Activated CD4-positive, CD25-positive, alpha-beta regulatory T cell treated with anti-CD3 and anti-CD28 coated beads, Interleukin-2, amount 50 U/mL, for 16 hours (primary cell): Measurements from ENCODE around the gene KCNQ2.

Experiments
- DNase-seq: peaks from one replicate; pipeline ENCODE4 v3.0.0-alpha.2; 2020; ENCODE audit warnings: low read depth, low spot score

Gene KCNQ2

DNA sequence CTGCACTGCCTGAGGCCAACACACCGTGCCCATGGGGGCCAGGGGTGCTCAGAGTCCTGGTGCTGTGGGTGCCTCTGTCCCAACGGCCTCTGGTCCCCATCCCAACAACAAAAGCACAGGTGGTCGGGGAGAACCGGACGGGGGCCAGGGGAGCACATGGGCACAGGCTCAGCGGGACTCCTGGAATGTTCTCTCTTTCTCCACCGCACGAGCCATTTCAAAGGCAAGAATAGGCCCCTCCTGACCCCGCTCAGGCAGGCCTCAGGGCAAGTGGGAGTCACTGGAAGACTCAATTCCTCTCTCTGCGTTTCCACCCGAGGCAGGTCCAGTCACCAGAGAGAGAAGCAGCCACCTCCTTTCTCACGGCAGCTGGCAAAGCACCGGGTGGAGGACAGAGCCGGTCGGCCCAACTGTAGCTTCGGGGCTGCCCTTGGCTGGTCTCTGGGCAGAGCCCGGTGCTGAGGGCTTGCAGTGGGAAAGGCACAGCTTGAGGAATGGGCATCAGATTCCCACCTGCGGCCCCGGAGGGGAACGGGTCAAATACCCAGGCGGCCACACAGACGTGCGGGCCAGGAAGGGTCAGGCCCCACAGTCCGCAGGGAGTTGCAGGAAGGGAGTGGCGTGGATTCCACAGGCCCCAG lies 55.2 kb downstream of the KCNQ2 start:
- DNase-seq = no peak

DNA sequence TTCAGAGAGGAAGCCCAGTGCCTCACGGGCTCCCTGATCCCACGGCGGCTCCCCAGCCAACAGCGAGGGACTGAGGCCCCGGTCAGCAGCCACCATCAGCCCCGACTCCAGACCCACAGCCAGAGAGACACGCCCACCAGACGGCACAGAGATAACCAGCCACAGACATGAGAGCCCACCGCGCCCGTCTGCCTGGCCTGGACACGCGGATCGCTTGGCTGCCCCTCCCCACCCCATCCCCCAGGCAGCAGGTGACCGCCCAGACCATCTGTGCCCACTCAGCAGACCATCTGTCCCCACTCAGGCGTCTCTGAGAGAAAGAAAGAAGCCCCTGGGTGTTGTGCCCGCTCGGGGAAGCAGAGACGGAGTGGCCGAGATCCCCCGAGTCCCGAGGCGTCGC lies 55.8 kb downstream of the KCNQ2 start:
- no peak for DNase-seq

DNA sequence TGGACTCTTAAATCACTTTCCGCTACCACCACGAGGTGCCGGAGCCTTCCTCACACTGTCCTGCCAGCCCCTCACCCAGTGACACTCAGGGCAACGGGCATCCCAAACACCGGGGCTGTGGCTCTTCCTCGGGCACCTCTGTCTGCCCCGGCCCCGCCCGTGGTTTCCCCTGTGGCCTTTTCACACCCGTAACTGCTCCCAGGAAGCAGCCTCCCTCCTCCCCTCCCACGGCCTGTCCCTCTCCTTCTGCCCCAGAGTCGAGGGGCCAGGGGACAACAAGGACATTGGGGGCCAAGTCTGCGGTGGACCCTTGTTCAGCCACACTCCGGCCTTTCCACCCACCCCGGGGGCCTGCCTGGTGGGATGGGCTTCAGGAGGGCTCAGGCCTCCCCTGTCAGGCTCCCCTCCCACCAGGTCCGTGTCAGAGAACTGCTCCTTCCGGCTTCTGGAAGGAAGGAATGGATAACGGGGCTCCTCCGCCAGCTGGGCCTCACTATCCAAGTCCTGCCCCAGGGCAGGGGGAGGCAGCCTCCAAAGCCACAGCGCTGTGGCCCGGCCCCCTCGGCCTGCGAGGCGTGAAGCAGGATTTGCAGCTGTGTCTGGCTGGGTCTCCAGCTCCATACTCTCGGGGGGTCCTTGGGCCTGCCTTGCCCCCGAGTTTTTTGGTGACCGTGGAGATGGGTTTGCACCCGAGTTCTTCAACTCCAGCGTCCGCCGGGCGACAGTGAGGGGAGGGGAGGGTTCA lies 56.6 kb downstream of the KCNQ2 start:
- DNase-seq = no peak

DNA sequence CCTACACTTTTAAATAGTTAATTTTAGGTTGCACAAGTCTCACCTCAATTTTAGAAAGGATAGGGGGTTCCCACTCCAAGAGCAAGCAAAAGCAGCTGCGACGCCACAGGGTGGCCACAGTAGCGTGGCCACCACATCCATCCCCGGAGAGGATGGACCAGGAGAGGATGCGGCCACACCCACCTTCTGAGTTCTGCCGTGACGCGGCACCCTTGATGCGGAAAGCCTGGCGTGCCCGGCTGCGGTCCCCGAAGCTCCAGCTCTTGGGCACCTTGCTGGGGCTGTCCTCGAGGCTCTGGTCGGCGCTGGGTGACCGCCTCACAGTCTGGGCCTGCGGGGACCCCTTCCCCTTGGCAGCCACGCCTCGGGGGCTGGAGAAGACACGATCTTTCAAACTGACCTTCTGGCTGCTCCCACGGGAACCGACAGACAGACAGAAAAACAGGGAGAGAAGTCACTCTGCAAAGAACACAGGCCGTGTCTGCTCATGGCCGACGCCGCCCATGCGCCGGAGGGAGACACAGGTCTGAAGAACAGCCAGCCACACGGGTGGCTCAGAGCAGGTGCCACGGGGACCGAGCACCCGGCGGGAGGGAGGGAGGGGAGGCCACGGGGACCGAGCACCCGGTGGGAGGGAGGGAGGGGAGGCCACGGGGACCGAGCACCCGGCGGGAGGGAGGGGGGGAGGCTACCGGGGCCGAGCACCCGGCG lies 57.6 kb downstream of the KCNQ2 start:
- no peak for DNase-seq

DNA sequence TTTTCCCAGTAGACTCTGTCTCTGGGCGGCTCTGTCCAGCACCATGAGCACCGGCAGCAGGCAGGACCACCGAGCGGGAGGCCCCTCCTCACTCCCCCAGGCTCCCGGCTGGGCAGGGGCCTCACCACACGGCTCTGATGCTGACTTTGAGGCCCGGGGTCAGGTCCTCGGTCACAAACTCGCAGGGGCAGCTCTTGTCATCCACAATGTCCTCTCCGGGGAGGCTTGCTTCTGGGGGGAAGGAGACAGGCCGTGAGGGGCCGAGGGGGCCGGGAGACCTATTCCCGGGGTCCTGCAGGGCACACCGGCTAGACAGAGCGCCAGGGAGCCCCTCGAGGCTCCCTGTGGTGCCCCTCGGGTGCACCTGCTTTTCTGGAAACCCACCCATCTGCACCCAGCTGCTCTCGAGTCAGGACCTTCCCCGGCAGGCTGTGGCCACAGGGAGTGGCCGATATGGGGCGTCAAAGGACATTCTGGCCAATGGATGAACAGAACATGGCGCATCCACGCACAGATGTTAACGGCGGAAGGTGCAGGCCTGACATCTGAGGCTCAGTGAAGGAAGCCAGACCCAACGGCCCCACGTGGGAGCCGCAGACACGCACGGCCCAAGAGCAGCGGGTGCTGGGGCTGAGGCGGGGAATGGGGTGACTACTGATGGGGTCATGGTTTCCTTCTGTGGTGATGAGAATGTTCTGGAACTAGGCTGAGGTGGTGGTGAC lies 58.3 kb downstream of the KCNQ2 start:
- no peak for DNase-seq

DNA sequence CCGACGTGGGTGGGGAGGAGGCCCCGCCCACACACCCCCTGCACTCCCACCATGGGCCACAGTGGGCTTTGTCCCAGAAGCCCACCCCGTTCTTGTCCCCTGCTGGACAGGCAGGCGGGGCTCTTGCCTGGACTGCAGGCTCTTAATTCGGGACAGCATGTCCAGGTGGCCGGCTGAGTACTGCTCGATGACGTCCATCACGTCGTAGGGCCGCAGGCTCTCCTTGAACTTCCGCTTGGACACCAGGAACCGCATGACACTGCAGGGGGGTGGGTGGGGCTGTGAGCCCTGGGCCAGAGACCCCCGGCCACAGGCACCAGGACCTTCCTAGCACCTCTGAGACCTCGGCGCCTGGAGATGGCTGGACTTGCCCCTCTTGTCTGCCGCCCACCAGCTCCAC lies 59.1 kb downstream of the KCNQ2 start:
- no peak for DNase-seq

DNA sequence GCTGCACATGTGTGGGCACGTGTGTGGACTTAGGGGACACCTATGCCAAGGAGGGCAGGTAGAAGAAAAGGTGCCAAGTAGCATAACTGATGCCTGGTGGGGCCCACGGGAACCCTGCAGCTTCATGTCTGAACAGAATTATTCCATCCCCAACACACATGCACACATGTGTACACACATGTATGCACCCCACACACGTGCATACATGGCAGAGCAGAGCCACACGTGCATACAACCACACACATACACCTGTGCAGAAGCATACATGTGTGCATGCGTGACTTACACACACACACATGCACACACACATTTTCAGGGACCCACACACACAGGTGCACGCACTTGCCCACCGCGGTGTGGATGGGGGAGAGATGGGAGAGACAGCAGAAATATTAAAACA lies 59.6 kb downstream of the KCNQ2 start:
- DNase-seq = no peak

DNA sequence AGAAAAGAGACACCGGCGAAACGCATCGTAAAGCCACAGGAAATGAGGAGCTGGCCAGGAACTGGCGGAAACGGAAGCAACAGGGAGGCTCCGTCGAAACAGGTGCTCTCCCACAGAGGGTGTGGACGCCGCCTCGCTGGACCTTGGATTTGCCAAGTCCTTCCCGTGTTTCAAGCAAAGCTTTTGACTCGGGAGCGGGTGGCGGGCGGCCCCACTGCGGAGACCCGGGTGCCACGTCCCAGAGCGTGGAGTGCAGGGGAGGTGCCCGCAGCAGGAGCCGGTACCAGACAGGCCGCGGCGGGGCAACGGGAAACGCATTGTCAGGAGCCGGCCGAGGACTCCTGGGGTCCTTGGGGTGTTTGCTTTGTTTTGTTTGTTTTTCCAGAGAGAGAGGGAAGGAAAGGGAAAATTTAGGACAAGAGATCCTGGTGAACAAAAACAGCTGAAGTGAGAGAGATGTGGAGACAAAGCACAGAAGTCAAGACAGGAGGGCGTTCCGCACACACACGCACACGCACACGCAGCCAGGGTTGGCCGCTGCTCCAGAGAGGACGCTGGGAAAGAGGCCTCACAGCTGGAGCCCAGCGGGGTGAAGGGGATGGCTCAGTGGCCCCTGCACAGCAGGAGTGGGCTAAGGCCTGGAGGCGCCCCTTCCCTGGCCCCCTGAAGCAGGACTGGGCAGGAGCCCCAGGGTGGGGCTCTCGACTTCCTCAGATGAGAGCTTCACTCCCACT lies 60.4 kb downstream of the KCNQ2 start:
- DNase-seq = no peak

DNA sequence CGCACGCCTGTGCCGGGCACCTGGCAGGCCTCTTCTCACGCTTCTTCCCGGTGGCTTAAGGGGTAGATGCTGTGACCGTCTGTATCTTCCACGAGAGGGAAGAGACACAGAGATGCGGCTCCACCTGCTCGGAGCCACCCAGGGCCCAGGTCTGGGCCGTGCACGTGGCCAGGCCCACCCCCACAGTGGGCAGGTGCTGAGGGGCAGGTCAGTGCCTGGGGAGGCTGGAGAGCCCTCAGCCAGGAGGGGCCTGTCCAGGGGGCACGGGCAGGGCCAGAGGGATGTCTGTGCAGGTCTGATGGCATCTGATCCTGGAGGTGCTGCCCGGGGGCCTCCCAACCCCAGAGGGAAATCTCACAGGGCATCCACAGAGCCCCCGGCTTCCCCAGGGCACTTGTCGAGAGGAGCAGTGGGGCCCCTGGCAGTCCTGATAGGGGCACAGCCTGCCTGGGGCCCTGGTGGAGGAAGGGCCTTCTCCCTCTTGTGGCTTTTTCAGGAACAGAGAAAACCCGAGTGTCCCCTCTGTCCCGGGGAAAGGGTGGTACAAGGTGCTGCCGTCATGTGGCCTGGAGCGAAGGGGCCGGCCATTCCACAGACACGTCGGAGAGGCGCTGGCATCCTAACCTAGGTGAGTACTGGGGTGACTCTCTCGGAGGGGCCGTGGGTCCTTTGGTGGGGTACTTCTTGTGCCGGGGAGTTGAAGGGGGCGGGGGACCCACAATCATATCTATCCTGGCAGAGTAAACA lies 61.1 kb downstream of the KCNQ2 start:
- no peak for DNase-seq

DNA sequence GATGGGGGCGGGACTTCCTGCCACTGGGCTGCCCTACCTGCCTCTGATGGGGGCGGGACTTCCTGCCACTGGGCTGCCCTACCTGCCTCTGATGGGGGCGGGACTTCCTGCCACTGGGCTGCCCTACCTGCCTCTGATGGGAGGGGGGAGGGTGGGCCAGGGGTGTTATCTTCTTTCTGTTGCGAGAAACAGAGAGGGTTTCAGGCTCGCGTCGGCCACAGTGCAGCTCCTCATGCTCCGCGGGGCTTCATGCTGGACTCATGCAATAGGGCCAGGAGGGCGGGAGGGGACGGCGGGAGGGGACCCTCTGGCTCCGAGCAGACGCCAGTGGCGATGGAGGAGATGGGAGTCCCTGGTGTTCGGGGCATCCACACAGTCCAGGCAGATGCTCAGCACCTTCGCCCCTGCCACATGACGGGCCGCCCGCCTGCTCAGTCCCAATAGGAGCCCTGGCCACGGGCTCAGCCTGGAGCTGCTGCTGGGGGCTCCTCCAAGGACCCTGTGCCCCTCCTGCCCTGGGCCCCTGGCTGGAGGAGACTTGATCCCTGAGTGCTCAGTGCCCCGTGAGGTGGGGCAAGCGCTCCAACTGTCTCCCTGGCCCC lies 62.5 kb downstream of the KCNQ2 start:
- no peak for DNase-seq

DNA sequence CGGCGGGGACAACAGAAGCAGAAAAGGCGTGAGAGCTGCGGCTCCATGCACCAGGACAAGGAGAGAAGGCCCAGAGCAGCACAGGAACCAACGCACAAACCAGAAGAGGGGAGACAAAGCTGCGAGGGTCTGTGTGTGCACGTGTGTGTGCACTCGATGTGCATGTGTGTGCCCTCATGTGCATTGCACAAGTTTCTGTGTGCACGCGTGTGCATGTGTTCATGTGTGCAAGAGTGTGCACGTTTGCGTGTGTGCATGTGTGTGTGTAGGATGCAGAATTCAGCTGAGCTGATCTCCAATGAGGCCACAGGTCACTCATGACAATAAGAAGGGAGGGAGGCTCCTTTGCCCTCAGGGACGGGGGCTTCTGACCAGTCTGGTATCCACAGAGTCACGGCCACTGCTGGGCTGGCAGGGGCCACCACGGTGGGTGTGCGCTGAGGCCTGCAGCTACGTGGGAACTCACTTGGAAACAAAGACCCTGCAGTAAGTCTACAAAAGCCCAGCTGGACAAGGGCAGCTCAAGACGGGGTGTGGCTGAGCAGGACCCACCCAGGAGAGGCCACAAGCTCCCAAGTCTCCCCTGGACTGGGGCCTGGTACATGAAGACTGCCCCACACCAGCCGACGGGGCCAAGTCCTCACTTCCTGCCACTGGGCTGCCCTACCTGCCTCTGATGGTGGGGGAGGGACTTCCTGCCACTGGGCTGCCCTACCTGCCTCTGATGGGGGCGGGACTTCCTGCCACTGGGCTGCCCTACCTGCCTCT lies 63.2 kb downstream of the KCNQ2 start:
- no peak for DNase-seq

DNA sequence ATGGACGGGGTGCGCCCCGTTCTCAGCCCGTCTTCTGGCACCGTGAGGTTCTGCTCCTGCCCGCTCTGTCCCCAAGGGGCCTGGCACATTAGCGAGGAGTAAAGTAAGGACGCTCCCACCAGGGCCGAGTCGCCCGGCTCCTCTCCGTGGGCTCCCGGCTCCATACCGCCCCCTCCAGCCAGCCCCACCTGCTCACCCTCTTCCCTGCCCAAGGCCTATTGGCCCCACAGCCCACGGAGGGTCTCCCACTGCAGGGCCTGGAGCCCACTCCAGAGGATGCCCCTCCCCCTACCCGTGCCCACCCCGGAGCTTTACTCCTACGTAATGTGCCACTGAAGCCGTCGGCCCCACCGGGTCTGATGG lies 63.8 kb downstream of the KCNQ2 start:
- DNase-seq = no peak

DNA sequence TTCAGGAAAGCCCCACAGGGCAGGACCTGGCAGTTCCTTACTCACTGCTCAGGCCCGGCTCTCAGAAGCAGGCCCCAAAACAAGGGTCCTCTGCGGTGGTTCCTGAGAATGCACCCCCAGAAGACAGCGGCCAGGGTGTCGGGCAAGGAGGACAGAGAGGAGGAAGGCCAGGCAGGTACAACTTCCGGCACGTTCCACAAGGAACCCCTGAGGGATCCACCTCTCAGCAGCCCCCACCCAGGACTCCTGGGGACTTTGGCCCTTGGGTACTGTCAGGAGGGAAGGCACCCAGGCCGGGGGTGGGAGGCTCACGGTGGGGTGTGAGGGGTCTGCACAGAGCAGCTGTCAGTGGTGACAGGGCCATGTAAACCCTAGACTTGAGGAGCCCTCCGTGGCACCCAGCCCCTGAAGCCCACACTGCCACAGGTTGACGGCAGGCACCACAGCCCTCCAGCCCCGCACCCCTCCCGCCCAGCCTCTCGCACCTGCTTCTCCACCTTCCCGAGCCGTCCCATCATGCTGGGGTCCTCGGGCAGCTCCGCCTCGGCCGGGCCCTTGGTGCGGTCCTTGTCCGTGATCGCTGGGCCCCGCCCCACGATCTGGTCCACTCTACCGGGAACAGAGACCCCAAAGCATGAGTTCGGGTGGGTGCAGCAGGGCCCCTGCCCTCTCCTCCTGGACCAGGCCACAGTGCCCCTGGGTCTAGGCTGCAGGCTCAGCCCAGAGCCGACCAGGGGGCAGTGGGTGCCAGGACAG lies 64.3 kb downstream of the KCNQ2 start:
- no peak for DNase-seq

DNA sequence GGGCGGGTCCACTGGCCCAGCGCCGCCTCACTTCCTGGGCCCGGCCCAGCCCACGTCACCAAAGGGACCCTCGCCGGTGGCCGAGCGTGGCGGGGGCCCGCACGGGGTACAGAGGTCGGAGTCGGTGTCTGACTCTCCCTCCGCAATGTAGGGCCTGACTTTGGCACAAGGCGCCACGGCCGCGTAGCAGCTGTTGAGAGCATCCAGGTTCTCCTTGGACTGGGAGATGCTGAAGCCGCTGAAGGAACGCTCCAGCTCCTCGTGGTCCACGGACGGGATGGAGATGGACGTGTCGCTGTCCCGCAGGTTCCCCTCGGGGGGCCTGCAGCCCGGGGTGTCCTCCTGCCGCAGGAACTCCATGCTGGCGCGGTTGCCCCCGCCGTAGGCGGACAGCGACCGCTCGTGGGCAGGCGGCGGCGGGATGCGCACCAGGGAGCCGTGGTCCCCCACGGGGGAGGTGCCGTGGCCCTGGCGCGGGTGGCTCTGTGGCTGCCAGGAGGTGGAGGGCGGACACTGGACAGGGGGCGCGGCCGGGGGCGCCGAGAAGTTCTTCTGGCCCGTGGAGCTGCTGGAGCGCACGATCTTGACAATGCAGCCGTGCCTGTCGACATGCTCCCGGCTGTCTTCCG lies 65.7 kb downstream of the KCNQ2 start:
- no peak for DNase-seq

DNA sequence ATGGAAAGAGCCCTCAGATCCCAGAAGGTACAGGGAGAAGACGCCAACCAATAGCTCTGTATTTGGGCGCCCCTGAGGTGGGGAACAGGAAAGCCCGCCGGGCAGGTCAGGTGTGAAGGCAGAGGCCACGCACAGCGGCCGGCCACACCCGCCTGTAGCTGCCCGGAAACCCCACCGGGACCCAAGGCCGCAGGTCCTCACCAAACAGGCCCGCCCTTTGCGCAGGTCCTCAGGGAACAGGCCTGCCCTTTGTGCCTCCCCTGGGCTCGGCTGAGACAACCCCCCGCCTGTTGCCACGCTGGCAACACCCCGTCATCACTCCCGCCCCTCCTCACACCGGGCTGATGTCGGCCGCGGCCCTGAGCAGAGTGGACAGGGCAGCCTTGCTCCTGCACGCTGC lies 66.4 kb downstream of the KCNQ2 start:
- no peak for DNase-seq

DNA sequence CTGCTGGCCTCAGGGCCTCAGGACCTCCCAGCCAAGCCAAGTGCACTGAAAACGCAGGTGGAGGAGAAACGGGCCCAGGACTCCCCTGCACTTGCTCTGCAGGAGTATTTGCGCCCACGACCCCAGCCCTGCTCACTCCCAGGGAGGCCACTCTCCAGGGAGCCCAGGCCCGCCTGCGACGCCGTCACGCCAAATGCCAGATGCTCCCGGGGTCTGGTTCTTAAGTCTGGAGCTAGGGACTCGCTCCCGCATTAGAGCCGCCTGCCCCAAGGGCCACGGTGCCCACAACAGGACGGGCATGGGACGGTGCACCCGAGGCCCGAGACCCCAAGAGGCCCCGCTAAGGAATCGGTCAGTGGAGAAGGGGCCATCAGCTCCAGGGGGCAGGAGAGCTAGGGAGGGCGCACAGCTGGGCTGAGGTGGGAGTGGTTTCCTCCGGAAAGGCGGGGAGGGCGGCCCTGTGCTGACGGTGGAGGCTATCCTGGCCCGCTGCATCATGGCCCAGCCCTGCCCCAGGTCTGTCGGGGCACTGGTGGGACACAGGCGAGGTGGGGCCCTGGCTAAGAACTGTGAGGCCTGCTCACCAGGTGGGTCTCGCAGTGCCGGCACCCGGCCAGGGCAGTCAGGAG lies 67.2 kb downstream of the KCNQ2 start:
- no peak for DNase-seq

DNA sequence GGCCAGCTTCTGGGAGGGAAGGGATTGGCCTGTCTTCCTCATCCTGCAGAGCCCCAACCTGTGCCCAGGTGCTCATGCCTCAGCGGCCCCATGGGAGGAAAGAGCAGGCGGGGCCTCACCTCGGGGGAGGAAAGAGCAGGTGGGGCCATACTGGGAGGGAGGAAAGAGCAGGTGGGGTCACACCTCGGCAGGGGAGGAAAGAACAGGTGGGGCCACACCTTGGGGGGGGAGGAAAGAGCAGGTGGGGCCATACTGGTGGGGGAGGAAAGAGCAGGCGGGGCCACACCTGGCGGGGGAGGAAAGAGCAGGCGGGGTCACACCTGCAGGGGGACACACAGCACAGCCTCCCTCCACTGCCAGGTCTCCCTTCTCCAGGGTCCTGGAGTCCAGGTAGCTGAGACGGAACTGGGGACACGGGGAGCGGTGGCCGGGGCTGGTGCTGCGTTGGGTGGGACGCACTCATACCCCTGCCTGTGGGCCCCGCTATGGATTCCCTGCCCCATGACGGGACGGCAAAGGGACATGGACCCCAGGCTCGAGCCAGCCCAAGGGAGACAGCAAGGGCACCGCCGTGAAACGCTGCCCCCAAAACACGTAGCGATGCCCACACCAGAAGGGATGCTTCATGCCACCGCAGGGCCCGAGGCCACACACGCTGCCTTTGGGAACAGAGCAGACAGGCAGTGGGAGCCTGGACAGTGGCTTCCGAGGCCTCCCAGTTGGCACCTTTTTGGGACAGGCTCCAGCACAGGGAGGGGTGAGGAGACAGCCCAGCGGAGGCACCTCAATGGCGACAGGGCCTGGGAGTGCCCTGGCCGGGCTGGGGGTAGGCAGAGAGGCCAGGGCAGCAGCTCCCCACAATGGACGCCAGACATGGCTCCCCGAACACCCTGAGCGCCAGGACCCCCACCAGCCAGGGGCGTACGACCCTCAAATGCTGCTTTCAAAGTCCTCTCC lies 68.0 kb downstream of the KCNQ2 start:
- DNase-seq = no peak
